ENCODE measurements around the gene SP2.

SP2 gene

DNA sequence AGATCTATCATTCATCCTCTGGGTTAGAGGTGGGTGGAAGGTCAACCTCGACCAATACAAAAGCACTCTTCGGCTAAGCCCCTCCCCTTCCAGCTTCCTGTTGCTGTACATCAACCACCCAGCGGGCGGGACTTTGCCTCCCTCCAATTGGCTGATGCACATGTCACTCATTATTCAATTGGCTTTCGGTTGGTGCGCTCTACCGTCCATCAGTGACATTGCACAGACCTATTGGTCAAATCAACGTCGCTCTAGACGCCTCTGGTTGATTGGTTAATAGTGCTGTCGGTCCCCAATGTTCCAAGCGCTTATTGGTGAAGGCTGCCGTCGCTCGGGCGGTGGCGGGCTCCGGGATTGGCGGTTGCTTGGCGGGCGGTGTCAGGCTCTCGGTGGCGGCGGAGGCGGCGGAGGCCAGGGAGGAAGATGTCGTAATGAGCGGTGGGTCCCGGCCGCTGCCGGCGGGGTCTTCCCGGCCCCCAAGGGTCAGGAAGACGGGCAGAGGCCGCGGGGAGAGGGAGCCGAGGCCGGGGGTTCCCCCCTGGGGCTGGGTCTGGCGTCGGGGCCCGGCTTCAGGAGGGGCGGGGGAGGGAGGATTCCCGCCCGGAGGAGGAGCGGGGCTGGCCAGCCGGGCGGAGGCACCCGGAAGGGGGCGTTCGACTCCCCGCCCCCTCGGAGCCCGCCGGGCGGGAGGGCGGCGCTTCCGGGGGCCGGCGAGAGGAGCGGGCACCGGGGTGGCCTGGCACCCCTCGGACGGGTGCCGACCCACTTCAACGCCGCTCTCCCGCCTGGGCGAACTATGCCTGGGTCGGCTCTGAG lies at the start of gene SP2:
Gene SP2, plus strand, starts transcription at position 381 of the 816 bp plus-strand sequence. Its CDS starts 51 bp downstream, at position 432.
- peak within 1 kb of the TSS; percentile 97 for H3K9ac ChIP-seq (ENCODE audit: low read depth, low read length)
- peaks cover 33% of the 10 kb centered on the region for H3K4me1 ChIP-seq (ENCODE audit: insufficient read depth, low read length)
- no peaks in the 10 kb centered on the region for H3K9me3 ChIP-seq (ENCODE audit: control insufficient read depth, insufficient read depth, low read length)
- H3K36me3 ChIP-seq (ENCODE audit: insufficient read depth, low read length): no peaks in the 10 kb centered on the region; the same call in 1 of the 2 replicates

- Histone ChIP-seq H3K9me3 (ENCODE audit: control insufficient read depth, insufficient read depth, low read length) (no peaks in the 10 kb centered on the region), H3K4me1 (ENCODE audit: insufficient read depth, low read length) (peaks cover 29% of the 10 kb centered on the region), H3K36me3 (ENCODE audit: insufficient read depth, low read length) (no peaks in the 10 kb centered on the region), H3K9ac (ENCODE audit: low read depth, low read length) (peak overlapping the region; percentile 64)
These were observed 49.2 kb upstream of the SP2 start for GRCh38 chr17:47846716-47847340.

GRCh38 chr17:47847341-47848197 lies 48.5 kb upstream of the SP2 start:
- Histone ChIP-seq H3K4me1 (ENCODE audit: insufficient read depth, low read length) (peaks cover 35% of the 10 kb centered on the region), H3K36me3 (ENCODE audit: insufficient read depth, low read length) (no peaks in the 10 kb centered on the region), H3K9me3 (ENCODE audit: control insufficient read depth, insufficient read depth, low read length) (no peaks in the 10 kb centered on the region), H3K9ac (ENCODE audit: low read depth, low read length) (peak overlapping the region; percentile 64)

DNA sequence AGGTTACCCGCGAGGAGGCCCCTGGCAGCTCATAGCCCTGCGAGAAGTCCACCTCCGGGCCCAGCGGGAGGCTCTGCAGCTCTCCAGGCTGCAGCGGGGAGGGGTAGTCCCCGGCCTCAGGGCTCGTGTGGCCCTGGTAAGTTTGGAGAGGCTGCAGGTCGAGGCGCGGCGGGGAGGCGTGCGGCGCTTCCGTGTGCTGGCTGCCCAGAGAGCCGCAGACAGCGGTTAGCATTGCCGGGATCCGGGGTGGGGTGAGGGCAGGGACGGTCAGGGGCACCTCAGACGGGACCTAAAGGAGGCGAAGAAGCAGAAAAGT lies 47.9 kb upstream of the SP2 start:
- Histone ChIP-seq H3K36me3 (ENCODE audit: insufficient read depth, low read length) (no peaks in the 10 kb centered on the region), H3K9ac (ENCODE audit: low read depth, low read length) (peak overlapping the region; percentile 64; the same call in 1 of the 2 replicates), H3K4me1 (ENCODE audit: insufficient read depth, low read length) (peaks cover 38% of the 10 kb centered on the region)

GRCh38 chr17:47850373-47850691 lies 45.7 kb upstream of the SP2 start:
- Histone ChIP-seq H3K9me3 (ENCODE audit: control insufficient read depth, insufficient read depth, low read length) (no peaks in the 10 kb centered on the region), H3K9ac (ENCODE audit: low read depth, low read length) (peak overlapping the region; percentile 66), H3K36me3 (ENCODE audit: insufficient read depth, low read length) (no peaks in the 10 kb centered on the region), H3K4me1 (ENCODE audit: insufficient read depth, low read length) (peaks cover 37% of the 10 kb centered on the region)

More for the DNA sequence above, 47.9 kb upstream of the SP2 start:
- no peaks in the 10 kb centered on the region for H3K9me3 ChIP-seq (ENCODE audit: control insufficient read depth, insufficient read depth, low read length)

DNA sequence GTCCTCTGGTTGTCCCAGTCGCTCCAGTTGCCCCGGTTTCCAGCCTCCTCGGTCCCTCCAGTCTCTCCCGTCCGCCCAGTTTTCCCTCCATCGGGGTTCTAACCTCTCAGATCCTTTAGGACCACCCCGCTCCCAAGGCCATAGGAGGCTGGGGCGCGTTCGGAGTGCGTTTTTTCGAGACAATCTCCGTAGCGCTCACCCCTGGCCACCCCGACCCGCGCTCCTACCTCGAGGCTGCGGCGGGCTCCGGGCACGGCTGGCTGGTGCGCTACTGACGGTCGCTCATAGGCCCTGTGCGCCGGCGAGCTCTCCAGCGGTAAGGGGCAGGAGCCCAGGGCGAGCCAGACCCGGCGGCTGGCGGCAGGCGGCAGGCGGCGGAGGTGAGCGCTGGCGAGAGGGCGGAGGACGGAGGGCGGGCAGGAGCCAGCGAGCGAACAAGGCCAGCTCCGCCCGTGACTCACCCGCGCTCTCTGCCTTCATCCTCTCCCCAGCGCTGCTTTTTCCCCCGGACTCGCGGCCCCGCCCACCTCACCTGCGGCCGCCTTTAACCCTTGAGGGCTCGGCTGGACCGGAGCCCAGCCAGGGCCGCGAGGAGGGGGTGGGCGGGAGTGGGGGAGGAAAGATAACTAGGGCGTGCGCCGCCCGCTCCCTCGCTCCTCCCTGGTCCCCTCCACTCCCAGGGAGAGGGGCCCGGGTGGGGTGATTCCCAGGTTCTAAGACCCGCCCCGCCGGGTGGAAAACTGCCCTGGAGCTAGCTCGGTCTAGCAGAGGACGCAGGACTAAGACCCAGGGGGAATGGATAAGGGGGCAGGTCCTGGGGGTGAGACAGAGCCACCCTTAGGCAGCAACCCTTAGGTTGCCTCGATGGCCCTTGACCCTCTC lies 45.1 kb upstream of the SP2 start, which contains the start of gene SP6:
Gene SP6, minus strand, starts transcription at position 472 of the 882 bp plus-strand sequence. CDS start 2,734 bp downstream, outside the sequence.
- Histone ChIP-seq H3K9ac (ENCODE audit: low read depth, low read length) (peak within 1 kb of the TSS; percentile 66), H3K4me1 (ENCODE audit: insufficient read depth, low read length) (peaks cover 36% of the 10 kb centered on the region), H3K36me3 (ENCODE audit: insufficient read depth, low read length) (no peaks in the 10 kb centered on the region), H3K9me3 (ENCODE audit: control insufficient read depth, insufficient read depth, low read length) (no peaks in the 10 kb centered on the region)

- Histone ChIP-seq H3K36me3 (ENCODE audit: insufficient read depth, low read length) (no peaks in the 10 kb centered on the region), H3K9ac (ENCODE audit: low read depth, low read length) (peak overlapping the region; percentile 44; the same call in 1 of the 2 replicates), H3K9me3 (ENCODE audit: control insufficient read depth, insufficient read depth, low read length) (no peaks in the 10 kb centered on the region), H3K4me1 (ENCODE audit: insufficient read depth, low read length) (peaks cover 38% of the 10 kb centered on the region)
These were observed 44.3 kb upstream of the SP2 start for GRCh38 chr17:47851764-47852112.

DNA sequence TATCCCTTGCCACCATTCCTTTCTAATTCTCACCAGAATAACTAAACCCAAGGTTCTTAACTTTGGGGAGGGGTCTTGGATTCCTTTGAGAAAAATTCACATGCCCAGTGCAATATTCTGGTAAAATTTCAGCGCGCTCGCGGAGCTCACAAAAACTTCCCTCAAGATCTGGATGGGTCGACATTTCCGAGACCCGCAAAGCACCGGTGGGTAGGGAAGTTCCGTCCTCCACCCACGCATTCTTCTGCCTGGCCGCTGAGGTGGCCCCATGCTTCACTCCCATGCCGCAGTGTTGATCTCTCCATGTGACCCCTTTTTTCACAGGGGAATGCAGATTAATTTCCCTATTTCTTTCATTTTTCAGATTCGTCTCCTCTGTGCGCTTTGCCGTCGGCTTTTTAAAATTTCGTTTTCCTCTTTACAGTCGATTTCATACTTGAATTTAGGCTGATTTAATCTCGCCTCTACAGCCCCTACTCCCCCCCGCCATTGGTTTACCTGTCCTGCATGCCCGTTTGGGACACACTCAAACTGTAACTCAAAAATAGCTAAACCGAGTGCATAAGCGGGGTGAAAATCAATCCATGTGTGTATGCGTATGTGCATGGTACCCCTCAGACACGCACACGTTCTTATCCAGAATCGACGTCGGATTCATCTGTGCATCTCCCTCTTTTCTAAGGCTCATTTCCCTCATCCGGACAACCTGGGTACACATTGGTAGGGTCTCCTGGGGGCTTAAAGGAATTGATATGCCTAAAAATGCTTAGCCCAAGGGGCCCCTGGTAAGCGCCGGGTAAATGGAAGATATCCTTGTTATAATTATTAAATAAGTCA lies 43.7 kb upstream of the SP2 start:
- Histone ChIP-seq H3K36me3 (ENCODE audit: insufficient read depth, low read length) (no peaks in the 10 kb centered on the region), H3K9ac (ENCODE audit: low read depth, low read length) (peak overlapping the region; percentile 44; the same call in 1 of the 2 replicates), H3K4me1 (ENCODE audit: insufficient read depth, low read length) (peaks cover 39% of the 10 kb centered on the region), H3K9me3 (ENCODE audit: control insufficient read depth, insufficient read depth, low read length) (no peaks in the 10 kb centered on the region)

DNA sequence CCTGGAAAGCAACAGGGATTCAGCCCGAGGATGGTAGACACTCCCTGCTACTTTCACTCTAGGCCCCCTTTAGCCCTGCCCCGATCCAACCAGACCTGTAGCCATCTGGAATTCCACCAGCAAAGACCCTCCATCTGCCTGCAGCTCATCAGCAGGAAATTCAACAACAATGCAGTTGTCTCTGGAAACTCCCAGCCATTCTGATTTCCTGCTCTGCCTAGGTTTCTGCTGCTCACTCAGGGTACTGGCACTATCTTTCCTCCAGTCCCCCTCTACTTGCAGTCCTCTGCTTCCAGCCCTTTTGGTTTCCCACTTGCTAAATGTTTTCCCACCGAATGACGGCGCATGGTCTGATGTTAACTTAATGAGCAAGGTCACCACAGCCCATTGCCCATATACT lies 42.4 kb upstream of the SP2 start:
- peaks cover 42% of the 10 kb centered on the region for H3K4me1 ChIP-seq (ENCODE audit: insufficient read depth, low read length)
- H3K36me3 ChIP-seq (ENCODE audit: insufficient read depth, low read length): no peaks in the 10 kb centered on the region
- H3K9me3 ChIP-seq (ENCODE audit: control insufficient read depth, insufficient read depth, low read length): no peaks in the 10 kb centered on the region
- no peak overlapping the region for H3K9ac ChIP-seq (ENCODE audit: low read depth, low read length)

GRCh38 chr17:47855737-47856136 lies 40.3 kb upstream of the SP2 start:
- Histone ChIP-seq H3K9ac (ENCODE audit: low read depth, low read length) (no peak overlapping the region), H3K4me1 (ENCODE audit: insufficient read depth, low read length) (peaks cover 33% of the 10 kb centered on the region), H3K36me3 (ENCODE audit: insufficient read depth, low read length) (no peaks in the 10 kb centered on the region), H3K9me3 (ENCODE audit: control insufficient read depth, insufficient read depth, low read length) (no peaks in the 10 kb centered on the region)

DNA sequence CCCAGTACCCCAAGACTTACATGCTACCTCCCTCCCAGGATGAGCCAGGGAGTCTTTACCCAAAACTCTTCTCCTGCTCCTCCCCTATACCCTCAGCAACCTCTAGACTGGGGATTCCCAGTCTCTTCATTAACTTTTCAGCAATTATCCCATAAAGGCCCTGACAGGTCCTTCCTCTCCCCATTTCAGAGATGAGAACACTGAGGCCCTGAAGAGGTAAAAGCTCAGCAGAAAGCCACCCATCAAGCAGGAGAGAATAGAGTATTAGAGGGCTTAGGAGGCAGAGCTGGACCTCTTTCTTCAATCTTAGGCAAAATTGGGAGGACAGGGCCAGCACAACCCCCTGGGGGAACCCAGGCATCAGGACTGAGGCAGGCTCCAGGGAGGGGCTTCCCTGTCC lies 39.2 kb upstream of the SP2 start:
- Histone ChIP-seq H3K9me3 (ENCODE audit: control insufficient read depth, insufficient read depth, low read length) (no peaks in the 10 kb centered on the region), H3K4me1 (ENCODE audit: insufficient read depth, low read length) (peaks cover 33% of the 10 kb centered on the region), H3K36me3 (ENCODE audit: insufficient read depth, low read length) (no peaks in the 10 kb centered on the region), H3K9ac (ENCODE audit: low read depth, low read length) (no peak overlapping the region)

GRCh38 chr17:47857551-47858455 lies 38.2 kb upstream of the SP2 start:
- Histone ChIP-seq H3K36me3 (ENCODE audit: insufficient read depth, low read length) (no peaks in the 10 kb centered on the region), H3K4me1 (ENCODE audit: insufficient read depth, low read length) (peaks cover 30% of the 10 kb centered on the region), H3K9ac (ENCODE audit: low read depth, low read length) (no peak overlapping the region), H3K9me3 (ENCODE audit: control insufficient read depth, insufficient read depth, low read length) (no peaks in the 10 kb centered on the region)

Measured in ES-I3 (cell line).